ENCODE results near the gene TFEB.

DNA sequence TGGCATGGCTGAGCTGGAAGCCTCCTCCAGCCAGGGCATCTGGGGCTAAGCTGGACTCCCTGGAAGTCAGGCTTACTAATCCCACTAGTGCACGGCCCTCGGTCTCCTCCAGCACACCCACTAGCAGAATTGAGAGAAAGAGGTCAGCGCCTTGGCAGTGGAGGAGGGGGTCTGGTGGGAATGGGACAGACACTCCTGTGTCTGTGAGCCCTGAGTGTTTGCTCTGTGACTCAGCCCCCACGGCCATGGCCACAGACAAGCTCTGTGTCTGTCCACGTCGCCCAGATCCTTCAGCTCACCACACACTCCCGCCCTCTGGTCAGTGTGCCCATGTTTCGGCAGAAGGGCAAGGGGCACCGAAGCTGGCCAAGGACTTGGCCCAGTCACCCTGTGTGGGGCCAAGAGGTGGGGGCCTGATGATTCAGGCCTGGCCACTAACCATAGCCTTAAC, 88.3 kb downstream of the TFEB start:
- TF ChIP-seq, protein P1, sequence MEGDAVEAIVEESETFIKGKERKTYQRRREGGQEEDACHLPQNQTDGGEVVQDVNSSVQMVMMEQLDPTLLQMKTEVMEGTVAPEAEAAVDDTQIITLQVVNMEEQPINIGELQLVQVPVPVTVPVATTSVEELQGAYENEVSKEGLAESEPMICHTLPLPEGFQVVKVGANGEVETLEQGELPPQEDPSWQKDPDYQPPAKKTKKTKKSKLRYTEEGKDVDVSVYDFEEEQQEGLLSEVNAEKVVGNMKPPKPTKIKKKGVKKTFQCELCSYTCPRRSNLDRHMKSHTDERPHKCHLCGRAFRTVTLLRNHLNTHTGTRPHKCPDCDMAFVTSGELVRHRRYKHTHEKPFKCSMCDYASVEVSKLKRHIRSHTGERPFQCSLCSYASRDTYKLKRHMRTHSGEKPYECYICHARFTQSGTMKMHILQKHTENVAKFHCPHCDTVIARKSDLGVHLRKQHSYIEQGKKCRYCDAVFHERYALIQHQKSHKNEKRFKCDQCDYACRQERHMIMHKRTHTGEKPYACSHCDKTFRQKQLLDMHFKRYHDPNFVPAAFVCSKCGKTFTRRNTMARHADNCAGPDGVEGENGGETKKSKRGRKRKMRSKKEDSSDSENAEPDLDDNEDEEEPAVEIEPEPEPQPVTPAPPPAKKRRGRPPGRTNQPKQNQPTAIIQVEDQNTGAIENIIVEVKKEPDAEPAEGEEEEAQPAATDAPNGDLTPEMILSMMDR (IDR thresholded peaks at IDR 0.05; ENCODE audit: control extremely low read depth in 1 of 3, insufficient read depth in 1 of 3, low read depth in 1 of 3, low read length in 3 of 3): no peak
- no peak for TF ChIP-seq POLR2A (IDR thresholded peaks at IDR 0.05; ENCODE audit: control extremely low read depth in 1 of 2, low read depth in 2 of 2, low read length in 2 of 2)
- TF ChIP-seq, protein P2, sequence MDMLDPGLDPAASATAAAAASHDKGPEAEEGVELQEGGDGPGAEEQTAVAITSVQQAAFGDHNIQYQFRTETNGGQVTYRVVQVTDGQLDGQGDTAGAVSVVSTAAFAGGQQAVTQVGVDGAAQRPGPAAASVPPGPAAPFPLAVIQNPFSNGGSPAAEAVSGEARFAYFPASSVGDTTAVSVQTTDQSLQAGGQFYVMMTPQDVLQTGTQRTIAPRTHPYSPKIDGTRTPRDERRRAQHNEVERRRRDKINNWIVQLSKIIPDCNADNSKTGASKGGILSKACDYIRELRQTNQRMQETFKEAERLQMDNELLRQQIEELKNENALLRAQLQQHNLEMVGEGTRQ (IDR thresholded peaks at IDR 0.05; ENCODE audit: low read length): no peak
- TF ChIP-seq ZNF274 (IDR thresholded peaks at IDR 0.05; ENCODE audit: borderline replicate concordance, extremely low read depth, low read length): no peak
- TF ChIP-seq TAF1 (IDR thresholded peaks at IDR 0.05; ENCODE audit: low read depth, low read length): no peak
- TF ChIP-seq RBBP5 (IDR thresholded peaks at IDR 0.05; ENCODE audit: borderline replicate concordance, low read depth, low read length): no peak
- TF ChIP-seq RFX5 (IDR thresholded peaks at IDR 0.05; ENCODE audit: borderline replicate concordance, low read depth, low read length): no peak
- TF ChIP-seq, protein P3, sequence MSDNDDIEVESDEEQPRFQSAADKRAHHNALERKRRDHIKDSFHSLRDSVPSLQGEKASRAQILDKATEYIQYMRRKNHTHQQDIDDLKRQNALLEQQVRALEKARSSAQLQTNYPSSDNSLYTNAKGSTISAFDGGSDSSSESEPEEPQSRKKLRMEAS (IDR thresholded peaks at IDR 0.05): no peak
- TF ChIP-seq, protein P4, sequence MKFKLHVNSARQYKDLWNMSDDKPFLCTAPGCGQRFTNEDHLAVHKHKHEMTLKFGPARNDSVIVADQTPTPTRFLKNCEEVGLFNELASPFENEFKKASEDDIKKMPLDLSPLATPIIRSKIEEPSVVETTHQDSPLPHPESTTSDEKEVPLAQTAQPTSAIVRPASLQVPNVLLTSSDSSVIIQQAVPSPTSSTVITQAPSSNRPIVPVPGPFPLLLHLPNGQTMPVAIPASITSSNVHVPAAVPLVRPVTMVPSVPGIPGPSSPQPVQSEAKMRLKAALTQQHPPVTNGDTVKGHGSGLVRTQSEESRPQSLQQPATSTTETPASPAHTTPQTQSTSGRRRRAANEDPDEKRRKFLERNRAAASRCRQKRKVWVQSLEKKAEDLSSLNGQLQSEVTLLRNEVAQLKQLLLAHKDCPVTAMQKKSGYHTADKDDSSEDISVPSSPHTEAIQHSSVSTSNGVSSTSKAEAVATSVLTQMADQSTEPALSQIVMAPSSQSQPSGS (IDR thresholded peaks at IDR 0.05; ENCODE audit: low read length): no peak
- TF ChIP-seq JUN (IDR thresholded peaks at IDR 0.05; ENCODE audit: low read depth, low read length): no peak
- no peak for TF ChIP-seq FOSL1 (IDR thresholded peaks at IDR 0.05; ENCODE audit: insufficient read depth, low read depth, low read length)
- no peak for TF ChIP-seq POLR2AphosphoS5 (IDR thresholded peaks at IDR 0.05; ENCODE audit: low read depth, low read length)
- TF ChIP-seq CHD1 (IDR thresholded peaks at IDR 0.05; ENCODE audit: low read depth, low read length): no peak
- TF ChIP-seq CBX8 (IDR thresholded peaks at IDR 0.05; ENCODE audit: borderline replicate concordance, low read depth, low read length): no peak
